Epithelial cell of proximal tubule (primary cell): ENCODE measurements around the gene THSD7A. TPM values are rescaled to one million over a fixed set of nuclear protein-coding genes. Genes with fewer than 3 reads are reported as not detected.

ENCODE experiments used
- DNase-seq: peaks from one replicate; pipeline ENCODE4 v3.0.0-alpha.2; 2011; ENCODE audit warnings: low read depth
- H3K4me3 ChIP-seq: 2 replicates; pipeline ENCODE4 v1.5.1; 2011; ENCODE audit warnings: low read depth, mild to moderate bottlenecking, low read length
- CTCF ChIP-seq: conservative IDR thresholded peaks from 2 replicates; pipeline ENCODE4 v1.5.1; 2012; ENCODE audit warnings: low read depth, mild to moderate bottlenecking, low read length
- total RNA-seq: library from RNA; depleted of rRNA; stranded (reverse); fragments of >200 nt; gene quantifications from 2 replicates; pipeline ENCODE4 v1.2.3, GENCODE V29; 2015

The THSD7A gene
- total RNA-seq, 1 donor from 2014 or later, result 2.0 TPM

- no peak for TF ChIP-seq CTCF
- no peak for DNase-seq
- no peak overlapping the region for H3K4me3 ChIP-seq
Measured at GRCh38 chr7:11775401-11775800, 56.6 kb downstream of the THSD7A start.

GRCh38 chr7:11768263-11768662 lies 63.7 kb downstream of the THSD7A start:
- DNase-seq, result no peak
- H3K4me3 ChIP-seq, result no peak overlapping the region
- TF ChIP-seq CTCF, result no peak

GRCh38 chr7:11767148-11767547 lies 64.8 kb downstream of the THSD7A start:
- DNase-seq, result no peak
- no peak for TF ChIP-seq CTCF
- no peak overlapping the region for H3K4me3 ChIP-seq

GRCh38 chr7:11760372-11760771 lies 71.6 kb downstream of the THSD7A start:
- no peak for TF ChIP-seq CTCF
- H3K4me3 ChIP-seq, result no peak overlapping the region
- DNase-seq, result no peak

- no peak for TF ChIP-seq CTCF
- no peak overlapping the region for H3K4me3 ChIP-seq
- DNase-seq, result no peak
Measured at GRCh38 chr7:11758627-11759111, 73.3 kb downstream of the THSD7A start.

GRCh38 chr7:11757153-11757552 lies 74.8 kb downstream of the THSD7A start:
- TF ChIP-seq CTCF, result no peak
- no peak overlapping the region for H3K4me3 ChIP-seq
- DNase-seq, result no peak

GRCh38 chr7:11754933-11755332 lies 77.1 kb downstream of the THSD7A start:
- no peak for DNase-seq
- no peak for TF ChIP-seq CTCF
- H3K4me3 ChIP-seq, result no peak overlapping the region
